ENCODE measurements around the gene RHEB.

The RHEB gene

GRCh38 chr7:151447312-151447711 lies 72.4 kb downstream of the RHEB start:
- no peak for DNase-seq

GRCh38 chr7:151446412-151446811 lies 73.3 kb downstream of the RHEB start:
- no peak for DNase-seq

- no peak for DNase-seq
Observed at GRCh38 chr7:151444632-151445031, 75.1 kb downstream of the RHEB start.

- no peak for DNase-seq
Observed at GRCh38 chr7:151442776-151443496, 76.8 kb downstream of the RHEB start.

GRCh38 chr7:151440799-151441445 lies 78.8 kb downstream of the RHEB start:
- DNase-seq, result no peak

- DNase-seq, result no peak
Observed at GRCh38 chr7:151439855-151440798, 79.6 kb downstream of the RHEB start, which contains the start of gene CRYGN. CRYGN (minus strand) TSS chr7:151440141; CDS start chr7:151439917, 224 bp downstream.

GRCh38 chr7:151438864-151439601 lies 80.7 kb downstream of the RHEB start:
- DNase-seq, result no peak

- DNase-seq, result no peak
Observed at GRCh38 chr7:151437866-151438516, 81.7 kb downstream of the RHEB start.

- no peak for DNase-seq
Observed at GRCh38 chr7:151437159-151437553, 82.5 kb downstream of the RHEB start.

- DNase-seq, result no peak
Observed at GRCh38 chr7:151436446-151437158, 83.1 kb downstream of the RHEB start.

GRCh38 chr7:151435971-151436370 lies 83.7 kb downstream of the RHEB start:
- no peak for DNase-seq

GRCh38 chr7:151435103-151435916 lies 84.4 kb downstream of the RHEB start:
- DNase-seq, result no peak

- no peak for DNase-seq
Observed at GRCh38 chr7:151434549-151434948, 85.1 kb downstream of the RHEB start.

- no peak for DNase-seq
Observed at GRCh38 chr7:151433721-151434400, 85.8 kb downstream of the RHEB start.

GRCh38 chr7:151432658-151433521 lies 86.8 kb downstream of the RHEB start:
- DNase-seq, result peak in 3 of 5 donors; percentile 28 to 80 (median 32)

- DNase-seq, result no peak
Observed at GRCh38 chr7:151431768-151432311, 87.9 kb downstream of the RHEB start.

GRCh38 chr7:151431281-151431767 lies 88.4 kb downstream of the RHEB start:
- DNase-seq, result no peak

All from T-helper 1 cell (primary cell).